ENCODE results near the gene PKNOX2.

GRCh38 chr11:125335106-125335505, 170.6 kb downstream of the PKNOX2 start:
- TF ChIP-seq CTCF (IDR thresholded peaks at IDR 0.05; ENCODE audit: low read depth, low read length), result no peak
- TF ChIP-seq EZH2phosphoT487 (IDR thresholded peaks at IDR 0.05; ENCODE audit: low read depth), result no peak
